ENCODE data around the gene NOP53.
"Not testable (repeated sequence)": the region's sequence is repeated elsewhere in the genome, so short reads cannot be mapped to it uniquely, and the experiment has no call there.

The NOP53 gene

GRCh38 chr19:47802521-47803043, 57.2 kb downstream of the NOP53 start:
- Histone ChIP-seq H2AFZ (no peak overlapping the region), H3K9me3 (ENCODE audit: control insufficient read depth, low read length) (no peaks in the 10 kb centered on the region), H3K27me3 (ENCODE audit: control insufficient read depth, insufficient read depth, low read length) (no peaks in the 10 kb centered on the region), H3K27ac (no peak overlapping the region), H3K36me3 (ENCODE audit: control insufficient read depth, insufficient read depth, low read length) (no peaks in the 10 kb centered on the region), H3K4me2 (ENCODE audit: low read length) (no peak overlapping the region), H3K9ac (no peak overlapping the region), H3K79me2 (no peaks in the 10 kb centered on the region), H3K4me3 (ENCODE audit: low read depth, low read length) (no peak overlapping the region), H3K4me1 (no peaks in the 10 kb centered on the region)
- no peak for TF ChIP-seq CTCF (IDR thresholded peaks at IDR 0.05)

- not testable (repeated sequence) for H3K9ac ChIP-seq; H3K4me1 ChIP-seq; H3K4me2 ChIP-seq (ENCODE audit: low read length); H3K27me3 ChIP-seq (ENCODE audit: control insufficient read depth, insufficient read depth, low read length); H3K27ac ChIP-seq; H2AFZ ChIP-seq; H3K79me2 ChIP-seq; H3K36me3 ChIP-seq (ENCODE audit: control insufficient read depth, insufficient read depth, low read length); H3K9me3 ChIP-seq (ENCODE audit: control insufficient read depth, low read length); H3K4me3 ChIP-seq (ENCODE audit: low read depth, low read length)
Measured at GRCh38 chr19:47803148-47803547, 57.8 kb downstream of the NOP53 start.

- not testable (repeated sequence) for H3K9ac ChIP-seq; H3K36me3 ChIP-seq (ENCODE audit: control insufficient read depth, insufficient read depth, low read length); H3K79me2 ChIP-seq; H3K4me1 ChIP-seq; H3K4me2 ChIP-seq (ENCODE audit: low read length); H3K4me3 ChIP-seq (ENCODE audit: low read depth, low read length); H2AFZ ChIP-seq; H3K9me3 ChIP-seq (ENCODE audit: control insufficient read depth, low read length); H3K27me3 ChIP-seq (ENCODE audit: control insufficient read depth, insufficient read depth, low read length); H3K27ac ChIP-seq
Measured at GRCh38 chr19:47803671-47804070, 58.3 kb downstream of the NOP53 start.

GRCh38 chr19:47804451-47804850, 59.1 kb downstream of the NOP53 start, which contains the start of gene TPRX1:
TPRX1 (minus strand) TSS chr19:47804551; CDS start chr19:47804539, 12 bp downstream.
- not testable (repeated sequence) for H3K79me2 ChIP-seq; H3K4me2 ChIP-seq (ENCODE audit: low read length); H3K4me1 ChIP-seq; H3K36me3 ChIP-seq (ENCODE audit: control insufficient read depth, insufficient read depth, low read length); H3K27ac ChIP-seq; H2AFZ ChIP-seq; H3K4me3 ChIP-seq (ENCODE audit: low read depth, low read length); H3K27me3 ChIP-seq (ENCODE audit: control insufficient read depth, insufficient read depth, low read length); H3K9ac ChIP-seq; H3K9me3 ChIP-seq (ENCODE audit: control insufficient read depth, low read length)

GRCh38 chr19:47805313-47805712, 60.0 kb downstream of the NOP53 start:
- Histone ChIP-seq H3K27me3 (ENCODE audit: control insufficient read depth, insufficient read depth, low read length) (no peaks in the 10 kb centered on the region), H3K9ac (no peak overlapping the region), H3K4me2 (ENCODE audit: low read length) (no peak overlapping the region), H3K4me1 (no peaks in the 10 kb centered on the region), H3K4me3 (ENCODE audit: low read depth, low read length) (no peak overlapping the region), H3K79me2 (no peaks in the 10 kb centered on the region), H3K27ac (no peak overlapping the region), H2AFZ (no peak overlapping the region), H3K36me3 (ENCODE audit: control insufficient read depth, insufficient read depth, low read length) (no peaks in the 10 kb centered on the region), H3K9me3 (ENCODE audit: control insufficient read depth, low read length) (no peaks in the 10 kb centered on the region)
- TF ChIP-seq CTCF (IDR thresholded peaks at IDR 0.05): no peak

- H3K4me1 ChIP-seq: no peaks in the 10 kb centered on the region
- H3K9me3 ChIP-seq (ENCODE audit: control insufficient read depth, low read length): no peaks in the 10 kb centered on the region
- no peaks in the 10 kb centered on the region for H3K36me3 ChIP-seq (ENCODE audit: control insufficient read depth, insufficient read depth, low read length)
- H3K79me2 ChIP-seq: no peaks in the 10 kb centered on the region
- no peak for TF ChIP-seq CTCF (IDR thresholded peaks at IDR 0.05)
- H2AFZ ChIP-seq: no peak overlapping the region
- H3K27me3 ChIP-seq (ENCODE audit: control insufficient read depth, insufficient read depth, low read length): no peaks in the 10 kb centered on the region
- H3K27ac ChIP-seq: no peak overlapping the region
- H3K9ac ChIP-seq: no peak overlapping the region
- no peak overlapping the region for H3K4me3 ChIP-seq (ENCODE audit: low read depth, low read length)
- no peak overlapping the region for H3K4me2 ChIP-seq (ENCODE audit: low read length)
Measured at GRCh38 chr19:47806435-47806834, 61.1 kb downstream of the NOP53 start.
